ENCODE data around the gene HTT-AS.

GRCh38 chr4:3075652-3075981 is 1.3 kb upstream of the HTT-AS start:
- TF ChIP-seq CTCF (IDR thresholded peaks at IDR 0.05) (no peak), POLR2AphosphoS5 (IDR thresholded peaks at IDR 0.05) (no peak)

Data from stomach (tissue), 4 donors.